ENCODE results near the gene KCTD16. TPM values are rescaled to one million over a fixed set of nuclear protein-coding genes. Genes with fewer than 3 reads are reported as not detected.

The KCTD16 gene
- total RNA-seq, 1 experiment from 2014 or later, result 0.08 TPM

- no peaks in the 10 kb centered on the region for H3K9me3 ChIP-seq (ENCODE audit: control insufficient read depth, insufficient read depth, low read depth, low read length)
- no peak overlapping the region for H3K4me3 ChIP-seq (ENCODE audit: low read depth in 2 of 2, low read length in 2 of 2)
- no peak overlapping the region for H3K27ac ChIP-seq (ENCODE audit: low read length)
- in situ Hi-C loops (cut with HindIII; ENCODE audit: low pct_unique_long_range_greater_than_20kb, low sequenced_read_pairs), result no loop called here
- ChIA-PET POLR2A (no interaction called here), CTCF (no interaction called here)
- BruUV-seq (replicated peaks), result no TSS peak
- no peaks in the 10 kb centered on the region for H3K36me3 ChIP-seq (ENCODE audit: control insufficient read depth, insufficient read depth, low read length)
- intact Hi-C loops (cut with micrococcal nuclease; ENCODE audit: unreplicated experiment), result no loop called here
- no peaks in the 10 kb centered on the region for H3K27me3 ChIP-seq (ENCODE audit: control insufficient read depth, insufficient read depth, low read length)
- H3K4me1 ChIP-seq (ENCODE audit: control insufficient read depth, insufficient read depth, low read length), result no peaks in the 10 kb centered on the region
- TF ChIP-seq, protein P1, sequence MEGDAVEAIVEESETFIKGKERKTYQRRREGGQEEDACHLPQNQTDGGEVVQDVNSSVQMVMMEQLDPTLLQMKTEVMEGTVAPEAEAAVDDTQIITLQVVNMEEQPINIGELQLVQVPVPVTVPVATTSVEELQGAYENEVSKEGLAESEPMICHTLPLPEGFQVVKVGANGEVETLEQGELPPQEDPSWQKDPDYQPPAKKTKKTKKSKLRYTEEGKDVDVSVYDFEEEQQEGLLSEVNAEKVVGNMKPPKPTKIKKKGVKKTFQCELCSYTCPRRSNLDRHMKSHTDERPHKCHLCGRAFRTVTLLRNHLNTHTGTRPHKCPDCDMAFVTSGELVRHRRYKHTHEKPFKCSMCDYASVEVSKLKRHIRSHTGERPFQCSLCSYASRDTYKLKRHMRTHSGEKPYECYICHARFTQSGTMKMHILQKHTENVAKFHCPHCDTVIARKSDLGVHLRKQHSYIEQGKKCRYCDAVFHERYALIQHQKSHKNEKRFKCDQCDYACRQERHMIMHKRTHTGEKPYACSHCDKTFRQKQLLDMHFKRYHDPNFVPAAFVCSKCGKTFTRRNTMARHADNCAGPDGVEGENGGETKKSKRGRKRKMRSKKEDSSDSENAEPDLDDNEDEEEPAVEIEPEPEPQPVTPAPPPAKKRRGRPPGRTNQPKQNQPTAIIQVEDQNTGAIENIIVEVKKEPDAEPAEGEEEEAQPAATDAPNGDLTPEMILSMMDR (IDR thresholded peaks at IDR 0.05), result no peak
- TF ChIP-seq POLR2AphosphoS5 (IDR thresholded peaks at IDR 0.05; ENCODE audit: low read depth, low read length) (no peak), SIN3A (IDR thresholded peaks at IDR 0.05; ENCODE audit: borderline replicate concordance, insufficient read depth, low read depth, low read length) (no peak), REST (IDR thresholded peaks at IDR 0.05; ENCODE audit: insufficient read depth in 1 of 2, low read depth in 2 of 2, low read length in 1 of 2) (no peak), TCF7L2 (IDR thresholded peaks at IDR 0.05; ENCODE audit: low read depth, low read length) (no peak)
- no peak for DNase-seq (ENCODE audit: low read depth, low spot score)
- ATAC-seq, result no peak
Measured at GRCh38 chr5:144503123-144503522, 332.4 kb downstream of the KCTD16 start.

GRCh38 chr5:144504929-144505577 is 334.4 kb downstream of the KCTD16 start:
- ATAC-seq, result no peak
- H3K9me3 ChIP-seq (ENCODE audit: control insufficient read depth, insufficient read depth, low read depth, low read length), result no peaks in the 10 kb centered on the region
- in situ Hi-C loops (cut with HindIII; ENCODE audit: low pct_unique_long_range_greater_than_20kb, low sequenced_read_pairs) (no loop called here), intact Hi-C loops (cut with micrococcal nuclease; ENCODE audit: unreplicated experiment) (no loop called here)
- H3K4me3 ChIP-seq (ENCODE audit: low read depth in 2 of 2, low read length in 2 of 2), result no peak overlapping the region
- H3K27me3 ChIP-seq (ENCODE audit: control insufficient read depth, insufficient read depth, low read length), result no peaks in the 10 kb centered on the region
- TF ChIP-seq TCF7L2 (IDR thresholded peaks at IDR 0.05; ENCODE audit: low read depth, low read length), result no peak
- TF ChIP-seq POLR2AphosphoS5 (IDR thresholded peaks at IDR 0.05; ENCODE audit: low read depth, low read length), result no peak
- TF ChIP-seq REST (IDR thresholded peaks at IDR 0.05; ENCODE audit: insufficient read depth in 1 of 2, low read depth in 2 of 2, low read length in 1 of 2), result no peak
- TF ChIP-seq, protein P1 (IDR thresholded peaks at IDR 0.05), result no peak
- no peak for TF ChIP-seq SIN3A (IDR thresholded peaks at IDR 0.05; ENCODE audit: borderline replicate concordance, insufficient read depth, low read depth, low read length)
- CTCF ChIA-PET, result no interaction called here
- H3K4me1 ChIP-seq (ENCODE audit: control insufficient read depth, insufficient read depth, low read length), result no peaks in the 10 kb centered on the region
- DNase-seq (ENCODE audit: low read depth, low spot score), result no peak
- no TSS peak for BruUV-seq (replicated peaks)
- no peaks in the 10 kb centered on the region for H3K36me3 ChIP-seq (ENCODE audit: control insufficient read depth, insufficient read depth, low read length)
- POLR2A ChIA-PET, result no interaction called here
- H3K27ac ChIP-seq (ENCODE audit: low read length), result no peak overlapping the region

Data from Panc1 (cell line).